Measurements from ENCODE around the gene DSCAML1. TPM values are rescaled to one million over a fixed set of nuclear protein-coding genes. Genes with fewer than 3 reads are reported as not detected.

Gene DSCAML1
- total RNA-seq, 1 experiment from 2014 or later, result not detected

DNA sequence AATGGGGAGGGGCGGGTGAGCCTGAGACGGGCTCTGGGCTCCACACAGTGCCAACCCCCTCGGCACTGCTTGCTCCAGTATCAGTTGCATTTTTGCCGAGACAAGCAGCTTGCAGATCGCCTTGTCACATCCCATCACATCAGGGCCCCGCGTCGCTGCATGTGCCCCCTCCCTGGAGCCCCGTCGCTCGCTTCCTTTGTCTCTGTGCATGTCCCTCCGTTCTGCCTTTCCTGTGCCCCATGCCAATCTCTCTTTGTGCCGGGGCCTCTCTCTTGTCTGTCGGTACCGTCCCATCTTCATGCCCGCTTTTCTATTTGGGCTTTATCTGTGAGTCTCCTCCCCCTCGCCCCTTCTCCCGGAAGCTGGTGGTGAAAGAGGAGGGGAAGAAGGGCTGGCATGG, 267.2 kb downstream of the DSCAML1 start:
- peaks cover 20% of the 10 kb centered on the region; the same call in 1 of the 2 replicates for H3K27me3 ChIP-seq (ENCODE audit: insufficient read depth, low read length)
- no peaks in the 10 kb centered on the region for H3K9me2 ChIP-seq (ENCODE audit: insufficient read depth)
- TF ChIP-seq YY1 (IDR thresholded peaks at IDR 0.05; ENCODE audit: extremely low read depth, insufficient replicate concordance, low read depth, low read length) (no peak), EZH2phosphoT487 (IDR thresholded peaks at IDR 0.05; ENCODE audit: borderline replicate concordance) (no peak), SRF (IDR thresholded peaks at IDR 0.05; ENCODE audit: low read depth) (no peak), CEBPB (IDR thresholded peaks at IDR 0.05; ENCODE audit: low read depth) (no peak), POLR2AphosphoS5 (IDR thresholded peaks at IDR 0.05; ENCODE audit: low read depth, low read length) (no peak), RAD21 (IDR thresholded peaks at IDR 0.05; ENCODE audit: low read depth) (no peak), CTCF (IDR thresholded peaks at IDR 0.05 in 2 of 3, conservative IDR thresholded peaks at IDR 0.05 in 1 of 3; ENCODE audit: borderline replicate concordance in 1 of 3, insufficient read depth in 1 of 3, low read depth in 2 of 3, low read length in 2 of 3) (no peak), REST (IDR thresholded peaks at IDR 0.05; ENCODE audit: low read depth) (no peak), ATF3 (IDR thresholded peaks at IDR 0.05) (no peak)
- intact Hi-C loops (cut with micrococcal nuclease), result no loop called here
- no peaks in the 10 kb centered on the region for H4K20me1 ChIP-seq (ENCODE audit: insufficient read depth)
- DNase-seq (ENCODE audit: low read depth, low spot score), result no peak
- CTCF ChIA-PET, result no interaction called here
- no peaks in the 10 kb centered on the region for H3K9me3 ChIP-seq (ENCODE audit: control insufficient read depth in 1 of 2, insufficient read depth in 1 of 2, low read depth in 1 of 2, low read length in 2 of 2)
- H3K27ac ChIP-seq (ENCODE audit: low read depth, low read length), result no peak overlapping the region
- H3K9ac ChIP-seq (ENCODE audit: low read length), result no peak overlapping the region
- POLR2A ChIA-PET, result no interaction called here
- H3K4me2 ChIP-seq (ENCODE audit: low read length), result no peak overlapping the region
- no TSS peak for BruUV-seq (replicated peaks)
- no peaks in the 10 kb centered on the region for H3K36me3 ChIP-seq (ENCODE audit: control insufficient read depth in 1 of 2, insufficient read depth in 2 of 2, low read length in 2 of 2)
- H3K4me1 ChIP-seq (ENCODE audit: control insufficient read depth in 1 of 2, insufficient read depth in 2 of 2, low read length in 2 of 2), result no peaks in the 10 kb centered on the region
- no peak for ATAC-seq
- H2AFZ ChIP-seq (ENCODE audit: low read depth, low read length, poor library complexity, severe bottlenecking), result no peak overlapping the region
- H3K79me2 ChIP-seq (ENCODE audit: insufficient read depth, low read length), result no peaks in the 10 kb centered on the region
- no peak overlapping the region for H3K4me3 ChIP-seq (replicated peaks in 1 of 2; ENCODE audit: low read depth in 1 of 2, low read length in 2 of 2)
- RAD21 ChIA-PET (ENCODE audit: low non-redundant PET in 1 of 2, low total read pairs in 2 of 2, uncharacterized antibody in 2 of 2, unreplicated experiment in 2 of 2), result no interaction called here

Measured in HCT116 (cell line).